HepG2 (cell line): Measurements from ENCODE around the gene SRC. TPM values are rescaled to one million over a fixed set of nuclear protein-coding genes. Genes with fewer than 3 reads are reported as not detected.

Source experiments
- EZH2 ChIP-seq: conservative IDR thresholded peaks from 2 replicates; pipeline ENCODE4 v1.6.1; 2012; ENCODE audit warnings: mild to moderate bottlenecking, low read depth, low read length, moderate library complexity
- FOXA1 ChIP-seq, 2 experiments: fragments of 450-650 bp in 1 of 2; sonication (generic) in 1 of 2; formaldehyde crosslinking in 1 of 2; IDR thresholded peaks; 2 replicates each; pipeline versions ENCODE4 v1.4.0 to v1.6.1; 2016 to 2020; ENCODE audit warnings: missing genetic modification reagents in 1 of 2
- HMGA1 ChIP-seq: sonication (generic); formaldehyde crosslinking; conservative IDR thresholded peaks from 2 replicates; pipeline ENCODE4 v1.4.0; 2020; ENCODE audit warnings: missing genetic modification reagents
- KDM2A ChIP-seq: sonication (generic); formaldehyde crosslinking; IDR thresholded peaks from 2 replicates; pipeline ENCODE4 v1.4.0; 2020; ENCODE audit warnings: low read depth, missing genetic modification reagents, borderline replicate concordance
- MED13 ChIP-seq: sonication (generic); formaldehyde crosslinking; IDR thresholded peaks from 2 replicates; pipeline ENCODE4 v1.5.0; 2020; ENCODE audit warnings: missing genetic modification reagents
- MTF1 ChIP-seq: sonication (generic); formaldehyde crosslinking; IDR thresholded peaks from 2 replicates; pipeline ENCODE4 v1.5.0; 2020; ENCODE audit warnings: missing genetic modification reagents
- PCBP2 ChIP-seq: fragments of 200-400 bp; formaldehyde crosslinking; optimal IDR thresholded peaks from 2 replicates; pipeline ENCODE3; 2018; ENCODE audit warnings: low read length, low read depth; ENCODE audit not compliant: poor library complexity, severe bottlenecking
- POGZ ChIP-seq: sonication (generic); formaldehyde crosslinking; IDR thresholded peaks from 2 replicates; pipeline ENCODE4 v1.4.0; 2020; ENCODE audit warnings: mild to moderate bottlenecking, missing genetic modification reagents
- RFX5 ChIP-seq: IDR thresholded peaks from 2 replicates; pipeline ENCODE4 v1.6.1; 2011; ENCODE audit warnings: low read depth, low read length, improper control_type of control experiment
- SMARCE1 ChIP-seq: fragments of 450-650 bp; IDR thresholded peaks from 2 replicates; pipeline ENCODE4 v1.6.1; 2017; ENCODE audit warnings: borderline replicate concordance
- SYNCRIP ChIP-seq: fragments of 200-400 bp; formaldehyde crosslinking; IDR thresholded peaks from 2 replicates; pipeline ENCODE4 v1.6.1; 2018; ENCODE audit warnings: mild to moderate bottlenecking, low read depth, low read length; ENCODE audit not compliant: insufficient read depth
- TRIM24 ChIP-seq: sonication (generic); formaldehyde crosslinking; IDR thresholded peaks from 2 replicates; pipeline ENCODE4 v1.8.0; 2022; ENCODE audit warnings: mild to moderate bottlenecking, missing genetic modification reagents
- ZNF205 ChIP-seq: IDR thresholded peaks from 2 replicates; pipeline ENCODE4 v1.6.1; 2018; ENCODE audit warnings: missing biosample characterization, missing genetic modification reagents
- ZNF546 ChIP-seq: sonication (generic); formaldehyde crosslinking; conservative IDR thresholded peaks from 2 replicates; pipeline ENCODE4 v1.8.1; 2023; ENCODE audit warnings: mild to moderate bottlenecking, missing genetic modification reagents
- polyA plus RNA-seq, 8 experiments: library from polyadenylated mRNA; depleted of rRNA in 3 of 8; stranded (reverse) in 7 of 8; unstranded in 1 of 8; fragments of >200 nt; fragmentation: Illumina TruSeq in 4 of 8; extraction: Trizol in 4 of 8; gene quantifications; 2 replicates each; pipeline versions ENCODE4 v1.2.1 to v1.2.3, GENCODE V29; 2011 to 2016; ENCODE audit warnings: low read depth in 4 of 8, missing spikeins in 1 of 8, mixed read lengths in 1 of 8; ENCODE audit not compliant: insufficient read depth in 1 of 8
- total RNA-seq, 5 experiments: library from RNA; depleted of rRNA; stranded (reverse); fragments of >200 nt; fragmentation: Illumina TruSeq; extraction: Trizol; gene quantifications; 2 replicates each; pipeline ENCODE4 v1.2.3, GENCODE V29; 2016; ENCODE audit warnings: low read depth in 1 of 5
- TF ChIP-seq, protein P1 (sequence below): sonication (generic); formaldehyde crosslinking; IDR thresholded peaks from 2 replicates; pipeline ENCODE4 v1.4.0; 2020; ENCODE audit warnings: missing genetic modification reagents
- TF ChIP-seq, protein P2 (sequence below): sonication (generic); formaldehyde crosslinking; IDR thresholded peaks from 2 replicates; pipeline ENCODE4 v1.4.0; 2020; ENCODE audit warnings: missing genetic modification reagents, mild to moderate bottlenecking, borderline replicate concordance
- TF ChIP-seq, protein P3 (sequence below): sonication (generic); formaldehyde crosslinking; IDR thresholded peaks from 2 replicates; pipeline ENCODE4 v1.8.0; 2022; ENCODE audit warnings: mild to moderate bottlenecking, missing genetic modification reagents, borderline replicate concordance
- TF ChIP-seq, protein P4 (sequence below): sonication (generic); formaldehyde crosslinking; IDR thresholded peaks from 2 replicates; pipeline ENCODE4 v1.5.0; 2020; ENCODE audit warnings: mild to moderate bottlenecking, missing genetic modification reagents
- TF ChIP-seq, protein P5 (sequence below): sonication (generic); formaldehyde crosslinking; IDR thresholded peaks from 2 replicates; pipeline ENCODE4 v1.4.0; 2020; ENCODE audit warnings: missing genetic modification reagents

SRC gene
- total and polyA plus RNA-seq, 2 of the 13 experiments (the other 11 are each of a cell fraction or from before 2014, with no cell fraction given) = 54.7 to 192 TPM

DNA sequence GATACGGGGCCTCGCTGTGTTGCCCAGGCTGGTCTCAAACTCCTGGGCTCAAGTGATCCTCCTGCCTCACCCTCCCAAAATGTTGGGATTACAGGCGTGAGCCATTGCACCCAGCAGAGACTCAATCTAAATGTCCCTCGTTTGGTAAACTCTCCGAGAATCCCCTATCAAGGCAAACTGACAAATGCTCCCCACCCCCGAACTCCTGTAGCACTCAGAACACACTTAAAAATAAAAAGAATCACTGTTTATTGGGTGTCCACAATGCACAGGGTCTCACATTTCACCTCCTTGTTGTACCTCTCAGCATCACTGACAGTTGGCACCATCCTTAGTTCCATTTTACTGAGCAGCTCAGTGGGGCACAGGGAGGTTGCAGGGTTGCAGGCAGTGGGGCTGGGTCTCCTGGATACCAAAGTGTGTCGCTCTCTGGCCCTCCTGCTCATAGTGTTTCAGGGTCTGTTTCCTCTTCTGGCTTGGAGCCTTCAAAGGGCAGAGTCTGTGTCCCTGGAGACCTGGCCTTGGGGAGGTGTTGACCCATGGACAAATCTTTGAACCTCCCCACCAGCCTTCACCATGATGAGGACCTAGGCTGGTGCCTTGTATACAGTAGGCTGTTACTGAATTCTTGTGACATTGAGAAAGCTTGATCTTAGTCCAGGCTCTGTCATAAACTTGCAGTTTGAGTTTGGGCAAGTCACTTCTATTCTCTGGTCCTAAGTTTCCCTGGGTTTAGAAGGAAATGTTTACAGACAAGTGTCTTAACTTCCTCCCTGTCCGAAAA, 8.5 kb upstream of the SRC start (continued):
- TF ChIP-seq, protein P1, sequence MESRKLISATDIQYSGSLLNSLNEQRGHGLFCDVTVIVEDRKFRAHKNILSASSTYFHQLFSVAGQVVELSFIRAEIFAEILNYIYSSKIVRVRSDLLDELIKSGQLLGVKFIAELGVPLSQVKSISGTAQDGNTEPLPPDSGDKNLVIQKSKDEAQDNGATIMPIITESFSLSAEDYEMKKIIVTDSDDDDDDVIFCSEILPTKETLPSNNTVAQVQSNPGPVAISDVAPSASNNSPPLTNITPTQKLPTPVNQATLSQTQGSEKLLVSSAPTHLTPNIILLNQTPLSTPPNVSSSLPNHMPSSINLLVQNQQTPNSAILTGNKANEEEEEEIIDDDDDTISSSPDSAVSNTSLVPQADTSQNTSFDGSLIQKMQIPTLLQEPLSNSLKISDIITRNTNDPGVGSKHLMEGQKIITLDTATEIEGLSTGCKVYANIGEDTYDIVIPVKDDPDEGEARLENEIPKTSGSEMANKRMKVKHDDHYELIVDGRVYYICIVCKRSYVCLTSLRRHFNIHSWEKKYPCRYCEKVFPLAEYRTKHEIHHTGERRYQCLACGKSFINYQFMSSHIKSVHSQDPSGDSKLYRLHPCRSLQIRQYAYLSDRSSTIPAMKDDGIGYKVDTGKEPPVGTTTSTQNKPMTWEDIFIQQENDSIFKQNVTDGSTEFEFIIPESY (CRISPR knock-in tag) = 0 out of 2 replicates have a peak, but pooled peaks have one; percentile 22
- TF ChIP-seq, protein P2, sequence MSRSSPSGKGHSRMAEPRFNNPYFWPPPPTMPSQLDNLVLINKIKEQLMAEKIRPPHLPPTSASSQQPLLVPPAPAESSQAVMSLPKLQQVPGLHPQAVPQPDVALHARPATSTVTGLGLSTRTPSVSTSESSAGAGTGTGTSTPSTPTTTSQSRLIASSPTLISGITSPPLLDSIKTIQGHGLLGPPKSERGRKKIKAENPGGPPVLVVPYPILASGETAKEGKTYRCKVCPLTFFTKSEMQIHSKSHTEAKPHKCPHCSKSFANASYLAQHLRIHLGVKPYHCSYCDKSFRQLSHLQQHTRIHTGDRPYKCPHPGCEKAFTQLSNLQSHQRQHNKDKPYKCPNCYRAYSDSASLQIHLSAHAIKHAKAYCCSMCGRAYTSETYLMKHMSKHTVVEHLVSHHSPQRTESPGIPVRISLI (CRISPR knock-in tag) = no peak
- TF ChIP-seq, protein P3, sequence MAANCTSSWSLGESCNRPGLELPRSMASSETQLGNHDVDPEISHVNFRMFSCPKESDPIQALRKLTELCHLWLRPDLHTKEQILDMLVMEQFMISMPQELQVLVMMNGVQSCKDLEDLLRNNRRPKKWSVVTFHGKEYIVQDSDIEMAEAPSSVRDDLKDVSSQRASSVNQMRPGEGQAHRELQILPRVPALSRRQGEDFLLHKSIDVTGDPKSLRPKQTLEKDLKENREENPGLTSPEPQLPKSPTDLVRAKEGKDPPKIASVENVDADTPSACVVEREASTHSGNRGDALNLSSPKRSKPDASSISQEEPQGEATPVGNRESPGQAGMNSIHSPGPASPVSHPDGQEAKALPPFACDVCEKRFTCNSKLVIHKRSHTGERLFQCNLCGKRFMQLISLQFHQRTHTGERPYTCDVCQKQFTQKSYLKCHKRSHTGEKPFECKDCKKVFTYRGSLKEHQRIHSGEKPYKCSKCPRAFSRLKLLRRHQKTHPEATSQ (CRISPR knock-in tag) = no peak; the same call in 1 of the 2 replicates
- TF ChIP-seq PCBP2 = no peak
- TF ChIP-seq, protein P4, sequence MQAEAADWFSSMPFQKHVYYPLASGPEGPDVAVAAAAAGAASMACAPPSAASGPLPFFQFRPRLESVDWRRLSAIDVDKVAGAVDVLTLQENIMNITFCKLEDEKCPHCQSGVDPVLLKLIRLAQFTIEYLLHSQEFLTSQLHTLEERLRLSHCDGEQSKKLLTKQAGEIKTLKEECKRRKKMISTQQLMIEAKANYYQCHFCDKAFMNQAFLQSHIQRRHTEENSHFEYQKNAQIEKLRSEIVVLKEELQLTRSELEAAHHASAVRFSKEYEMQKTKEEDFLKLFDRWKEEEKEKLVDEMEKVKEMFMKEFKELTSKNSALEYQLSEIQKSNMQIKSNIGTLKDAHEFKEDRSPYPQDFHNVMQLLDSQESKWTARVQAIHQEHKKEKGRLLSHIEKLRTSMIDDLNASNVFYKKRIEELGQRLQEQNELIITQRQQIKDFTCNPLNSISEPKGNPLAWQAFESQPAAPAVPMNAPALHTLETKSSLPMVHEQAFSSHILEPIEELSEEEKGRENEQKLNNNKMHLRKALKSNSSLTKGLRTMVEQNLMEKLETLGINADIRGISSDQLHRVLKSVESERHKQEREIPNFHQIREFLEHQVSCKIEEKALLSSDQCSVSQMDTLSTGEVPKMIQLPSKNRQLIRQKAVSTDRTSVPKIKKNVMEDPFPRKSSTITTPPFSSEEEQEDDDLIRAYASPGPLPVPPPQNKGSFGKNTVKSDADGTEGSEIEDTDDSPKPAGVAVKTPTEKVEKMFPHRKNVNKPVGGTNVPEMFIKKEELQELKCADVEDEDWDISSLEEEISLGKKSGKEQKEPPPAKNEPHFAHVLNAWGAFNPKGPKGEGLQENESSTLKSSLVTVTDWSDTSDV = no peak
- TF ChIP-seq MED13 = no peak
- TF ChIP-seq HMGA1 (CRISPR knock-in tag) = no peak
- TF ChIP-seq RFX5 = no peak
- TF ChIP-seq ZNF205 (CRISPR knock-in tag) = peak; percentile 65; the same call in 1 of the 2 replicates
- TF ChIP-seq MTF1 = no peak
- no peak for TF ChIP-seq TRIM24 (CRISPR knock-in tag)
- TF ChIP-seq POGZ (CRISPR knock-in tag) = peak; percentile 63; the same call in 1 of the 2 replicates
- no peak for TF ChIP-seq SMARCE1
- TF ChIP-seq EZH2 = no peak
- no peak for TF ChIP-seq SYNCRIP
- TF ChIP-seq ZNF546 (CRISPR knock-in tag) = no peak
- TF ChIP-seq, protein P5, sequence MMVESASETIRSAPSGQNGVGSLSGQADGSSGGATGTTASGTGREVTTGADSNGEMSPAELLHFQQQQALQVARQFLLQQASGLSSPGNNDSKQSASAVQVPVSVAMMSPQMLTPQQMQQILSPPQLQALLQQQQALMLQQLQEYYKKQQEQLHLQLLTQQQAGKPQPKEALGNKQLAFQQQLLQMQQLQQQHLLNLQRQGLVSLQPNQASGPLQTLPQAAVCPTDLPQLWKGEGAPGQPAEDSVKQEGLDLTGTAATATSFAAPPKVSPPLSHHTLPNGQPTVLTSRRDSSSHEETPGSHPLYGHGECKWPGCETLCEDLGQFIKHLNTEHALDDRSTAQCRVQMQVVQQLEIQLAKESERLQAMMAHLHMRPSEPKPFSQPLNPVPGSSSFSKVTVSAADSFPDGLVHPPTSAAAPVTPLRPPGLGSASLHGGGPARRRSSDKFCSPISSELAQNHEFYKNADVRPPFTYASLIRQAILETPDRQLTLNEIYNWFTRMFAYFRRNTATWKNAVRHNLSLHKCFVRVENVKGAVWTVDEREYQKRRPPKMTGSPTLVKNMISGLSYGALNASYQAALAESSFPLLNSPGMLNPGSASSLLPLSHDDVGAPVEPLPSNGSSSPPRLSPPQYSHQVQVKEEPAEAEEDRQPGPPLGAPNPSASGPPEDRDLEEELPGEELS (CRISPR knock-in tag) = peak; percentile 49; the same call in 1 of the 2 replicates
- no peak for TF ChIP-seq FOXA1 (IDR thresholded peaks at IDR 0.05)
- TF ChIP-seq FOXA1 (CRISPR knock-in tag; IDR thresholded peaks at IDR 0.05) = peak; percentile 79
- TF ChIP-seq KDM2A = peak; percentile 40; the same call in 1 of the 2 replicates
